Endothelial cell (in vitro differentiated cells): ENCODE measurements around the gene AP3B1. TPM values are rescaled to one million over a fixed set of nuclear protein-coding genes. Genes with fewer than 3 reads are reported as not detected.
A peak's percentile ranks its signal among the peaks of the same experiment; 100 is the strongest.

ENCODE experiments used
- DNase-seq: peaks from one replicate; pipeline ENCODE4 v3.0.0; 2021; ENCODE audit warnings: low spot score
- H3K27ac Mint-ChIP-seq: one replicate; pipeline ENCODE4 v1.8.0; 2021; ENCODE audit warnings: mixed read lengths, inconsistent platforms; ENCODE audit not compliant: unreplicated experiment
- H3K27me3 Mint-ChIP-seq: one replicate; pipeline ENCODE4 v1.8.0; 2021; ENCODE audit warnings: mild to moderate bottlenecking, moderate library complexity, mixed read lengths, inconsistent platforms; ENCODE audit not compliant: unreplicated experiment
- H3K36me3 Mint-ChIP-seq: one replicate; pipeline ENCODE4 v1.8.0; 2021; ENCODE audit warnings: mild to moderate bottlenecking, low read depth, mixed read lengths, inconsistent platforms; ENCODE audit not compliant: unreplicated experiment
- H3K4me1 Mint-ChIP-seq: one replicate; pipeline ENCODE4 v1.8.0; 2021; ENCODE audit warnings: mild to moderate bottlenecking, mixed read lengths, inconsistent platforms; ENCODE audit not compliant: unreplicated experiment
- H3K4me3 Mint-ChIP-seq: one replicate; pipeline ENCODE4 v1.8.0; 2021; ENCODE audit warnings: mild to moderate bottlenecking, mixed read lengths, inconsistent platforms; ENCODE audit not compliant: unreplicated experiment
- H3K9me3 Mint-ChIP-seq: one replicate; pipeline ENCODE4 v1.8.0; 2021; ENCODE audit warnings: mixed read lengths, inconsistent platforms; ENCODE audit not compliant: unreplicated experiment
- total RNA-seq: library from RNA; stranded (reverse); fragmentation: NEBNext Ultra II Directional; extraction: Animal tissue kit (Norgen Biotek cat#: 25700); gene quantifications from one replicate; pipeline ENCODE4 v1.2.1, GENCODE V29; 2021; ENCODE audit not compliant: unreplicated experiment
- TF ChIP-seq, protein P1 (sequence below): fragments of 200-600 bp; sonication (generic); IDR thresholded peaks from one replicate; pipeline ENCODE4 v1.5.0; 2021; ENCODE audit warnings: antibody characterized with exemption; ENCODE audit not compliant: unreplicated experiment

The AP3B1 gene
- total RNA-seq, 1 donor from 2014 or later, result 60.9 TPM

DNA sequence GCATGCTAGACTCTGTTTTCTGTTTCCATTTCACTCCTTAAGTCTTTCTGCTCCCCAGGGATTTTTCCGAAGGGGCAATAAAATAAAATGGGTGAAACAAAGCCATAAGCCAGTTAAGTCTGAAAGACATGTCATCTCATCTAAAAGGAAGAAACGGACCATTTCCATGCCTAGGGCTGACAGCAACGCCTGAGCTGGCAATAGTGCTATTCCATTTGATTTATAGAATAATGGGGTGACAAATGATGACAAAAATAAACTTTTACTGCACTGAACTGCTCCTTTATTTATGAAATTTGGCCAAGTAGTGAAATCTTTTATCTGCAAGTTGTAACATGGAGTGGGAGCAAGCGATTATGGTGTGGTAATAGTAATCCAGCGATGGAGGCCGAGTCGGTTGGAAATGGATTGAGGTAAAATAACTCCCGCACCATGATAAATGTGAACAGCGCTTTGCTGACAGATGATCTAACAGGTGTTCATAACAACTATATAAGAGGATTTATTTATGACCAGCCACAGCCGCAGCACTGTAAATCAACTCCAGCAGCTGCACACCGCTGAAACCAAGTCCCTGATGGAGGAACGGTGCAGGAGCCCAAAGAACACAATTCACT is 298.6 kb downstream of the AP3B1 start:
- TF ChIP-seq, protein P1, sequence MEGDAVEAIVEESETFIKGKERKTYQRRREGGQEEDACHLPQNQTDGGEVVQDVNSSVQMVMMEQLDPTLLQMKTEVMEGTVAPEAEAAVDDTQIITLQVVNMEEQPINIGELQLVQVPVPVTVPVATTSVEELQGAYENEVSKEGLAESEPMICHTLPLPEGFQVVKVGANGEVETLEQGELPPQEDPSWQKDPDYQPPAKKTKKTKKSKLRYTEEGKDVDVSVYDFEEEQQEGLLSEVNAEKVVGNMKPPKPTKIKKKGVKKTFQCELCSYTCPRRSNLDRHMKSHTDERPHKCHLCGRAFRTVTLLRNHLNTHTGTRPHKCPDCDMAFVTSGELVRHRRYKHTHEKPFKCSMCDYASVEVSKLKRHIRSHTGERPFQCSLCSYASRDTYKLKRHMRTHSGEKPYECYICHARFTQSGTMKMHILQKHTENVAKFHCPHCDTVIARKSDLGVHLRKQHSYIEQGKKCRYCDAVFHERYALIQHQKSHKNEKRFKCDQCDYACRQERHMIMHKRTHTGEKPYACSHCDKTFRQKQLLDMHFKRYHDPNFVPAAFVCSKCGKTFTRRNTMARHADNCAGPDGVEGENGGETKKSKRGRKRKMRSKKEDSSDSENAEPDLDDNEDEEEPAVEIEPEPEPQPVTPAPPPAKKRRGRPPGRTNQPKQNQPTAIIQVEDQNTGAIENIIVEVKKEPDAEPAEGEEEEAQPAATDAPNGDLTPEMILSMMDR, result no peak

DNA sequence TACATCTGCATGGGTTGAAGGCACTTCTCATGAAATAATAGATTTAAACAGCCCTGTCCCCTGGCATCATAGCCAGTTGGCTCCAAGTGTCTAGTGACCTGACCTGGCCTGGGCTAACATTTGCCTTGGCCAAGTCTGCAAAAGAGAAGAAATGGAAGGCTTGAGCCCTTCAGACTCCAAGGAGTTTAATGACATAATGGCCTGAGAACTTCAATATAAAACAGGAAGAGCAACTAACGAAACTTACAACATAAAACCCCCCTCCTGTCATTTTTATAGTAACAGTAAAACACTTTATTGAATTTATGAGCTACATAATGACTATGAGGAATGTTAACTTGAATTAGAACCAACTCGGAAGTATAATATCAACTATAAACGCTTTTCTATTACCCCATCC is 299.6 kb downstream of the AP3B1 start:
- peaks cover 14% of the 10 kb centered on the region for H3K36me3 Mint-ChIP-seq
- H3K4me3 Mint-ChIP-seq, result no peak overlapping the region
- peaks cover 17% of the 10 kb centered on the region for H3K4me1 Mint-ChIP-seq
- DNase-seq, result no peak
- peaks cover 8% of the 10 kb centered on the region for H3K27me3 Mint-ChIP-seq
- TF ChIP-seq, protein P1, result no peak
- H3K27ac Mint-ChIP-seq, result no peak overlapping the region
- H3K9me3 Mint-ChIP-seq, result no peaks in the 10 kb centered on the region

More for the DNA sequence above, 298.6 kb downstream of the AP3B1 start:
- Mint-ChIP-seq H3K9me3 (no peaks in the 10 kb centered on the region), H3K4me1 (peaks cover 17% of the 10 kb centered on the region), H3K36me3 (peaks cover 18% of the 10 kb centered on the region), H3K27ac (no peak overlapping the region), H3K4me3 (no peak overlapping the region), H3K27me3 (peaks cover 8% of the 10 kb centered on the region)
- DNase-seq, result no peak

DNA sequence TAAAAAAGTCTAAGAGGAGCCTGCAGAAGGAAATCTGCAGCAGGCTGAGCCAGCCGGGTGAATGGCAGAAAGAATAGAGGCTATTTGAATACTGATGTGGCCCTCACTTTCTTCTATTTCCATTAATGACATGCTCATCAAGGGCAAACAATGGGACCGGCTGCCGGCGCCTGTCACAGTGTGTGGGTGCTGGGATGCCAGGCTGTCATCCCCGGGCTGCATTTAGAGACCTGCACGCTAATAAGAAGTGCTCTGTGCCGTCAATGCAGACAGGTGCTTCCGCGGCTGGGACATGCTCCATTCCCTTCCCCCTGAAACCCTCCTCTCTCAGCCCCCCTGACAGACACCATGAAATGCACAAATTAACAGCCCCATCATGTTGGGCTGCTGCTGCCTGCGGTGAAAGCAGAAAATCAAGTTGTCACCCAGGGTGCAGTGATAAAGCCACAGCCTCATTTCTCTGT is 300.6 kb downstream of the AP3B1 start:
- H3K4me1 Mint-ChIP-seq, result peaks cover 17% of the 10 kb centered on the region
- DNase-seq, result no peak
- peaks cover 8% of the 10 kb centered on the region for H3K36me3 Mint-ChIP-seq
- H3K27ac Mint-ChIP-seq, result no peak overlapping the region
- H3K9me3 Mint-ChIP-seq, result no peaks in the 10 kb centered on the region
- H3K27me3 Mint-ChIP-seq, result peaks cover 5% of the 10 kb centered on the region
- no peak overlapping the region for H3K4me3 Mint-ChIP-seq
- TF ChIP-seq, protein P1, result no peak

DNA sequence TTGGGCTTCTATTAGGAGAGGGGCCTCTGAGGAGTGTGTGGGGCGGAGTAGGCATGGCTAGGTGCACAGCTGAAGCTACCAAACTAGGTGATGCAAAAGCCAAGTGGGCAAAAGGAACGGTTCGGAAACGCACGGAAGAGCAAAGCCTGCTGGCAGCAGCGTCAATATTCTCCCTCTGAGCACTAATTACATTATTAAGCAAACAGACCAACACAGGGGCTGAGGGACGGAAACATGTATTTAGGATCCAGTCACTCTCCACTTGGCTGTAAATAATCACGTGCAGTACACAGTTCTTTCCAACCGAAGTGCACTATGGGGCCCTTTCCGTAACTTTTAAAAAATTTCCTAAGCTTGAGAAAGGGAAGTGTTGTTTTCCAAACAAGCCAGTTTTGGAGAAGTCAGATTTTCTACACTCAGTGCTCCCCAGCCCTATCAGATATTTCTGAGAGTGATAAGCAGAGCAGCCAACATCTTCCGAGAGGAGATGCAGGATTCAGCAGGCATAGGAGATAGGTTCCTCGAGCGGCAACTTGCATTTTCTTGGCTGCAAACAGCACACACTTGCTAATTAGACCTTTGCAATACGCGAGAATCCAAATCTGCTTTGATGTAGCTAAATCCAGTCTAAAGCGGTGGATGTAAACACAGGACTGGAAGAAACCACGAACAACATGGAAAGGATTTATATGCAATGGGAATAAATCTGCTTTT is 301.2 kb downstream of the AP3B1 start:
- H3K4me3 Mint-ChIP-seq, result peak overlapping the region; percentile 65
- H3K27ac Mint-ChIP-seq, result no peak overlapping the region
- TF ChIP-seq, protein P1, result no peak
- no peaks in the 10 kb centered on the region for H3K9me3 Mint-ChIP-seq
- peaks cover 5% of the 10 kb centered on the region for H3K27me3 Mint-ChIP-seq
- peaks cover 17% of the 10 kb centered on the region for H3K4me1 Mint-ChIP-seq
- H3K36me3 Mint-ChIP-seq, result peaks cover 7% of the 10 kb centered on the region
- no peak for DNase-seq

DNA sequence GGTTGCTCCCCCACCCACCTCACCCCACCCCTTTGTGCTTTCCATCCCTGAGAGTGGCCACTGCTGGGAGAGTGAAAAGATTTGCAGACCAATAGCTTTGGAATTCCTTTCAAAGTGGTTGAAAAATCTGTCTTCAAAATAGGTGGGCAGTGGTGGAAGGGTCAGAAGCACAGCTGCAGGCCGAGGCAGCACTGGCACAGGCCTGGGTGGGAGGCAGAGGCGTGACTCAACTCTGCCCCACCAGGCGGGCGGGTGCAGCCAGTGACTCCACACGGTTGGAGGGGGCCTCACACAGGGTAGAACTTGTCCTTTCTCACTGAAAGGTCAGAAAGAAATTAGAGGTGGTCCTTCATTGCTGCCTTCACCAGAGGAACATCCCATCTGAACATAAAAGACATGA is 303.4 kb downstream of the AP3B1 start:
- TF ChIP-seq, protein P1, result no peak
- no peak overlapping the region for H3K4me3 Mint-ChIP-seq
- H3K27me3 Mint-ChIP-seq, result peaks cover 5% of the 10 kb centered on the region
- H3K27ac Mint-ChIP-seq, result no peak overlapping the region
- H3K9me3 Mint-ChIP-seq, result no peaks in the 10 kb centered on the region
- no peak for DNase-seq
- no peaks in the 10 kb centered on the region for H3K36me3 Mint-ChIP-seq
- peaks cover 17% of the 10 kb centered on the region for H3K4me1 Mint-ChIP-seq
